PFSK-1 (cell line): ENCODE results near the gene USP48.
A peak's percentile ranks its signal among the peaks of the same experiment; 100 is the strongest.

Experiments
- FOXP2 ChIP-seq: optimal IDR thresholded peaks from 2 replicates; pipeline ENCODE3; 2011; ENCODE audit warnings: borderline replicate concordance, control low read depth, inconsistent platforms; ENCODE audit not compliant: insufficient read depth; ENCODE audit errors: extremely low read length, extremely low read depth
- POLR2AphosphoS5 ChIP-seq: IDR thresholded peaks from 2 replicates; pipeline ENCODE4 v1.6.1; 2012; ENCODE audit warnings: low read depth, mild to moderate bottlenecking, control low read depth, low read length, moderate library complexity
- REST ChIP-seq, 2 experiments: IDR thresholded peaks; 2 replicates each; pipeline versions ENCODE4 v1.6.1 to v1.8.0; 2011 to 2012; ENCODE audit warnings: low read depth in 2 of 2, low read length in 2 of 2, control low read depth in 1 of 2, inconsistent platforms in 1 of 2, mild to moderate bottlenecking in 1 of 2, moderate library complexity in 1 of 2; ENCODE audit not compliant: insufficient read depth in 1 of 2
- SIN3A ChIP-seq: IDR thresholded peaks from 2 replicates; pipeline ENCODE4 v1.6.1; 2012; ENCODE audit warnings: mild to moderate bottlenecking, low read length, moderate library complexity, borderline replicate concordance; ENCODE audit not compliant: insufficient read depth
- TAF1 ChIP-seq: IDR thresholded peaks from 2 replicates; pipeline ENCODE4 v1.6.1; 2012; ENCODE audit warnings: low read length, control low read depth, borderline replicate concordance; ENCODE audit not compliant: insufficient read depth

Gene USP48

GRCh38 chr1:21652937-21653743 is 129.8 kb downstream of the USP48 start:
- TF ChIP-seq POLR2AphosphoS5, result no peak
- peak in 1 of 2 experiments; percentile 29; a peak in 1 of 4 replicates for TF ChIP-seq REST (IDR thresholded peaks at IDR 0.05; ENCODE audit: insufficient read depth in 1 of 2, low read depth in 2 of 2, low read length in 2 of 2)

GRCh38 chr1:21652101-21652936 is 130.6 kb downstream of the USP48 start:
- TF ChIP-seq TAF1, result no peak
- TF ChIP-seq SIN3A, result no peak
- TF ChIP-seq REST (IDR thresholded peaks at IDR 0.05; ENCODE audit: insufficient read depth in 1 of 2, low read depth in 2 of 2, low read length in 2 of 2), result no peak
- no peak for TF ChIP-seq POLR2AphosphoS5
- no peak for TF ChIP-seq FOXP2

GRCh38 chr1:21651214-21652042 is 131.5 kb downstream of the USP48 start:
- TF ChIP-seq POLR2AphosphoS5, result no peak
- TF ChIP-seq SIN3A, result no peak
- TF ChIP-seq TAF1, result no peak
- TF ChIP-seq FOXP2, result no peak
- no peak for TF ChIP-seq REST (IDR thresholded peaks at IDR 0.05; ENCODE audit: insufficient read depth in 1 of 2, low read depth in 2 of 2, low read length in 2 of 2)

GRCh38 chr1:21650400-21650799 is 132.5 kb downstream of the USP48 start:
- TF ChIP-seq FOXP2, result no peak
- TF ChIP-seq TAF1, result no peak
- no peak for TF ChIP-seq SIN3A
- TF ChIP-seq POLR2AphosphoS5, result no peak
- TF ChIP-seq REST (IDR thresholded peaks at IDR 0.05; ENCODE audit: insufficient read depth in 1 of 2, low read depth in 2 of 2, low read length in 2 of 2), result no peak
